Measurements from ENCODE around the gene PCDH10. TPM values are rescaled to one million over a fixed set of nuclear protein-coding genes. Genes with fewer than 3 reads are reported as not detected.

Gene PCDH10
- total RNA-seq, 6 experiments from 2014 or later: 0.05 to 0.20 (median 0.12) TPM; not detected in 3

DNA sequence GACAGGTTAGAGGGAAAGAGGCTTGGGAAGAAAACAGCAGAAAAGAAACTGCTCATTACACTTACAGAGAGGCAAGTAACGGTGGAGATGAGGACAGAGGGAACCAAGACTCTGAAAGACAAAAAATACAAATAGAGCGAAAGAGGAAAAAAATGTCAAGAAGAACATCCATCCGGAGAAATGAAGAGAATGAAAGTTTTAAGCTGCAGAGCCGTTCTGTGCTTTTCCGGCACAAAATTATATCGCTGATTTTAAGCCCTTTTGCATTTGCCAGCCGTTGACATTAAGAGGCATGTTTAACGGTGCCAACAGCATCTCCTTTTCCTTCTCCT, 236 bp downstream of the PCDH10 start:
- WGBS (ENCODE audit: insufficient coverage, low coverage, low lambda C conversion rate, missing lambda C conversion rate): 2% methylated on average over 8 of the region's 8 CpGs
- H3K27ac ChIP-seq: no peak overlapping the region
- intact Hi-C loops (cut with DNase I): no loop called here
- DNase-seq (no peak), ATAC-seq (no peak)
- peaks cover 0 to 32% (median 0%) of the 10 kb centered on the region in 4 donors for H3K4me1 ChIP-seq
- no peak for TF ChIP-seq POLR2A (IDR thresholded peaks at IDR 0.05)
- TF ChIP-seq, protein P1, sequence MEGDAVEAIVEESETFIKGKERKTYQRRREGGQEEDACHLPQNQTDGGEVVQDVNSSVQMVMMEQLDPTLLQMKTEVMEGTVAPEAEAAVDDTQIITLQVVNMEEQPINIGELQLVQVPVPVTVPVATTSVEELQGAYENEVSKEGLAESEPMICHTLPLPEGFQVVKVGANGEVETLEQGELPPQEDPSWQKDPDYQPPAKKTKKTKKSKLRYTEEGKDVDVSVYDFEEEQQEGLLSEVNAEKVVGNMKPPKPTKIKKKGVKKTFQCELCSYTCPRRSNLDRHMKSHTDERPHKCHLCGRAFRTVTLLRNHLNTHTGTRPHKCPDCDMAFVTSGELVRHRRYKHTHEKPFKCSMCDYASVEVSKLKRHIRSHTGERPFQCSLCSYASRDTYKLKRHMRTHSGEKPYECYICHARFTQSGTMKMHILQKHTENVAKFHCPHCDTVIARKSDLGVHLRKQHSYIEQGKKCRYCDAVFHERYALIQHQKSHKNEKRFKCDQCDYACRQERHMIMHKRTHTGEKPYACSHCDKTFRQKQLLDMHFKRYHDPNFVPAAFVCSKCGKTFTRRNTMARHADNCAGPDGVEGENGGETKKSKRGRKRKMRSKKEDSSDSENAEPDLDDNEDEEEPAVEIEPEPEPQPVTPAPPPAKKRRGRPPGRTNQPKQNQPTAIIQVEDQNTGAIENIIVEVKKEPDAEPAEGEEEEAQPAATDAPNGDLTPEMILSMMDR (IDR thresholded peaks at IDR 0.05): no peak
- peaks cover 0 to 26% of the 10 kb centered on the region in 2 donors for H3K27me3 ChIP-seq
- peak overlapping the region in 2 of 3 donors; percentile 23 to 32 for H3K4me3 ChIP-seq
- no peaks in the 10 kb centered on the region for H3K9me3 ChIP-seq
- no peaks in the 10 kb centered on the region for H3K36me3 ChIP-seq

DNA sequence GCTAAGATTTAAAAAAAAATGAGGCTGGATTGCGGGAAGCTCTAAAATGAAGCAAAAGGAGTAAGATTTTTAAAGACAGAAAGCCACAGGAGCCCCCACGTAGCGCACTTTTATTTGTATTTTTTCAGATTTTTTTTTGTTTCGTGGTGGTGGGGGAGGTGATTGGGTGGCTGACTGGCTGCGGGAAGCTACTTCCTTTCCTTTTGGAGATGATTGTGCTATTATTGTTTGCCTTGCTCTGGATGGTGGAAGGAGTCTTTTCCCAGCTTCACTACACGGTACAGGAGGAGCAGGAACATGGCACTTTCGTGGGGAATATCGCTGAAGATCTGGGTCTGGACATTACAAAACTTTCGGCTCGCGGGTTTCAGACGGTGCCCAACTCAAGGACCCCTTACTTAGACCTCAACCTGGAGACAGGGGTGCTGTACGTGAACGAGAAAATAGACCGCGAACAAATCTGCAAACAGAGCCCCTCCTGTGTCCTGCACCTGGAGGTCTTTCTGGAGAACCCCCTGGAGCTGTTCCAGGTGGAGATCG, 908 bp downstream of the PCDH10 start:
- Histone ChIP-seq H3K36me3 (no peaks in the 10 kb centered on the region), H3K4me3 (no peak overlapping the region), H3K9me3 (no peaks in the 10 kb centered on the region), H3K27ac (no peak overlapping the region), H3K4me1 (peaks cover 0 to 32% (median 0%) of the 10 kb centered on the region in 4 donors), H3K27me3 (peaks cover 0 to 24% of the 10 kb centered on the region in 2 donors)
- 3% methylated on average over 6 of the region's 17 CpGs for WGBS (ENCODE audit: insufficient coverage, low coverage, low lambda C conversion rate, missing lambda C conversion rate)
- TF ChIP-seq, protein P1 (IDR thresholded peaks at IDR 0.05): no peak
- TF ChIP-seq POLR2A (IDR thresholded peaks at IDR 0.05): no peak
- no peak for ATAC-seq
- intact Hi-C loops (cut with DNase I): no loop called here
- no peak for DNase-seq

DNA sequence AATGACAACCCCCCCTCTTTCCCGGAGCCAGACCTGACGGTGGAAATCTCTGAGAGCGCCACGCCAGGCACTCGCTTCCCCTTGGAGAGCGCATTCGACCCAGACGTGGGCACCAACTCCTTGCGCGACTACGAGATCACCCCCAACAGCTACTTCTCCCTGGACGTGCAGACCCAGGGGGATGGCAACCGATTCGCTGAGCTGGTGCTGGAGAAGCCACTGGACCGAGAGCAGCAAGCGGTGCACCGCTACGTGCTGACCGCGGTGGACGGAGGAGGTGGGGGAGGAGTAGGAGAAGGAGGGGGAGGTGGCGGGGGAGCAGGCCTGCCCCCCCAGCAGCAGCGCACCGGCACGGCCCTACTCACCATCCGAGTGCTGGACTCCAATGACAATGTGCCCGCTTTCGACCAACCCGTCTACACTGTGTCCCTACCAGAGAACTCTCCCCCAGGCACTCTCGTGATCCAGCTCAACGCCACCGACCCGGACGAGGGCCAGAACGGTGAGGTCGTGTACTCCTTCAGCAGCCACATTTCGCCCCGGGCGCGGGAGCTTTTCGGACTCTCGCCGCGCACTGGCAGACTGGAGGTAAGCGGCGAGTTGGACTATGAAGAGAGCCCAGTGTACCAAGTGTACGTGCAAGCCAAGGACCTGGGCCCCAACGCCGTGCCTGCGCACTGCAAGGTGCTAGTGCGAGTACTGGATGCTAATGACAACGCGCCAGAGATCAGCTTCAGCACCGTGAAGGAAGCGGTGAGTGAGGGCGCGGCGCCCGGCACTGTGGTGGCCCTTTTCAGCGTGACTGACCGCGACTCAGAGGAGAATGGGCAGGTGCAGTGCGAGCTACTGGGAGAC, 1.6 kb downstream of the PCDH10 start:
- intact Hi-C loops (cut with DNase I): no loop called here
- H3K9me3 ChIP-seq: no peaks in the 10 kb centered on the region
- no peak overlapping the region for H3K4me3 ChIP-seq
- DNase-seq (no peak), ATAC-seq (no peak)
- no peak overlapping the region for H3K27ac ChIP-seq
- peaks cover 0 to 32% (median 0%) of the 10 kb centered on the region in 4 donors for H3K4me1 ChIP-seq
- peaks cover 0 to 24% of the 10 kb centered on the region in 2 donors for H3K27me3 ChIP-seq
- no peaks in the 10 kb centered on the region for H3K36me3 ChIP-seq
- TF ChIP-seq POLR2A (IDR thresholded peaks at IDR 0.05): no peak
- TF ChIP-seq, protein P1 (IDR thresholded peaks at IDR 0.05): no peak
- 3% methylated on average over 18 of the region's 63 CpGs for WGBS (ENCODE audit: insufficient coverage, low coverage, low lambda C conversion rate, missing lambda C conversion rate)

DNA sequence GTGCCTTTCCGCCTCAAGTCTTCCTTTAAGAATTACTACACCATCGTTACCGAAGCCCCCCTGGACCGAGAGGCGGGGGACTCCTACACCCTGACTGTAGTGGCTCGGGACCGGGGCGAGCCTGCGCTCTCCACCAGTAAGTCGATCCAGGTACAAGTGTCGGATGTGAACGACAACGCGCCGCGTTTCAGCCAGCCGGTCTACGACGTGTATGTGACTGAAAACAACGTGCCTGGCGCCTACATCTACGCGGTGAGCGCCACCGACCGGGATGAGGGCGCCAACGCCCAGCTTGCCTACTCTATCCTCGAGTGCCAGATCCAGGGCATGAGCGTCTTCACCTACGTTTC, 2.2 kb downstream of the PCDH10 start:
- DNase-seq: no peak
- Histone ChIP-seq H3K4me1 (peaks cover 0 to 32% (median 0%) of the 10 kb centered on the region in 4 donors), H3K36me3 (no peaks in the 10 kb centered on the region), H3K27me3 (peaks cover 0 to 24% of the 10 kb centered on the region in 2 donors), H3K4me3 (no peak overlapping the region), H3K9me3 (no peaks in the 10 kb centered on the region), H3K27ac (no peak overlapping the region)
- no peak for ATAC-seq
- intact Hi-C loops (cut with DNase I): no loop called here
- WGBS (ENCODE audit: insufficient coverage, low coverage, low lambda C conversion rate, missing lambda C conversion rate): 0% methylated on average over 2 of the region's 31 CpGs
- no peak for TF ChIP-seq POLR2A (IDR thresholded peaks at IDR 0.05)
- TF ChIP-seq, protein P1 (IDR thresholded peaks at IDR 0.05): no peak

All from right lobe of liver (tissue), 6 donors.